Eye (tissue), 1 donor: ENCODE results near the gene PDE4DIP.
"Not testable (repeated sequence)": the region's sequence is repeated elsewhere in the genome, so short reads cannot be mapped to it uniquely, and the experiment has no call there.

Experiments
- DNase-seq: peaks from one replicate; pipeline ENCODE4 v3.0.0-alpha.2; 2015

Gene PDE4DIP

GRCh38 chr1:148874408-148875388 lies 30.5 kb downstream of the PDE4DIP start:
- DNase-seq, result not testable (repeated sequence)

GRCh38 chr1:148879812-148880416 lies 35.7 kb downstream of the PDE4DIP start:
- DNase-seq, result not testable (repeated sequence)

GRCh38 chr1:148881261-148881660 lies 37.0 kb downstream of the PDE4DIP start:
- DNase-seq, result not testable (repeated sequence)

GRCh38 chr1:148885219-148885618 lies 41.0 kb downstream of the PDE4DIP start:
- not testable (repeated sequence) for DNase-seq

- DNase-seq, result not testable (repeated sequence)
Observed at GRCh38 chr1:148886293-148886692, 42.1 kb downstream of the PDE4DIP start.

GRCh38 chr1:148888597-148888996 lies 44.4 kb downstream of the PDE4DIP start:
- not testable (repeated sequence) for DNase-seq

- not testable (repeated sequence) for DNase-seq
Observed at GRCh38 chr1:148889267-148890074, 45.2 kb downstream of the PDE4DIP start.

- not testable (repeated sequence) for DNase-seq
Observed at GRCh38 chr1:148890075-148890568, 45.9 kb downstream of the PDE4DIP start.

- not testable (repeated sequence) for DNase-seq
Observed at GRCh38 chr1:148894360-148895352, 50.4 kb downstream of the PDE4DIP start.

- DNase-seq, result not testable (repeated sequence)
Observed at GRCh38 chr1:148900026-148900425, 55.8 kb downstream of the PDE4DIP start.

GRCh38 chr1:148900691-148901090 lies 56.5 kb downstream of the PDE4DIP start:
- not testable (repeated sequence) for DNase-seq

- not testable (repeated sequence) for DNase-seq
Observed at GRCh38 chr1:148901150-148901952, 57.1 kb downstream of the PDE4DIP start.

- DNase-seq, result not testable (repeated sequence)
Observed at GRCh38 chr1:148901953-148902341, 57.7 kb downstream of the PDE4DIP start.

GRCh38 chr1:148909219-148909826 lies 65.1 kb downstream of the PDE4DIP start:
- DNase-seq, result not testable (repeated sequence)

GRCh38 chr1:148911303-148911928 lies 67.2 kb downstream of the PDE4DIP start:
- DNase-seq, result not testable (repeated sequence)

- DNase-seq, result not testable (repeated sequence)
Observed at GRCh38 chr1:148916222-148916621, 72.0 kb downstream of the PDE4DIP start.

GRCh38 chr1:148916695-148917348 lies 72.6 kb downstream of the PDE4DIP start:
- not testable (repeated sequence) for DNase-seq

GRCh38 chr1:148918836-148919447 lies 74.7 kb downstream of the PDE4DIP start:
- DNase-seq, result not testable (repeated sequence)
